HG03139 (cell line): Measurements from ENCODE around the gene ANKLE1.

Experiments
- ATAC-seq: cut with Tn5 transposase; IDR thresholded peaks from one replicate; pipeline ENCODE4 v1.9.1; 2021; ENCODE audit not compliant: unreplicated experiment

Gene ANKLE1, protein sequence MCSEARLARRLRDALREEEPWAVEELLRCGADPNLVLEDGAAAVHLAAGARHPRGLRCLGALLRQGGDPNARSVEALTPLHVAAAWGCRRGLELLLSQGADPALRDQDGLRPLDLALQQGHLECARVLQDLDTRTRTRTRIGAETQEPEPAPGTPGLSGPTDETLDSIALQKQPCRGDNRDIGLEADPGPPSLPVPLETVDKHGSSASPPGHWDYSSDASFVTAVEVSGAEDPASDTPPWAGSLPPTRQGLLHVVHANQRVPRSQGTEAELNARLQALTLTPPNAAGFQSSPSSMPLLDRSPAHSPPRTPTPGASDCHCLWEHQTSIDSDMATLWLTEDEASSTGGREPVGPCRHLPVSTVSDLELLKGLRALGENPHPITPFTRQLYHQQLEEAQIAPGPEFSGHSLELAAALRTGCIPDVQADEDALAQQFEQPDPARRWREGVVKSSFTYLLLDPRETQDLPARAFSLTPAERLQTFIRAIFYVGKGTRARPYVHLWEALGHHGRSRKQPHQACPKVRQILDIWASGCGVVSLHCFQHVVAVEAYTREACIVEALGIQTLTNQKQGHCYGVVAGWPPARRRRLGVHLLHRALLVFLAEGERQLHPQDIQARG

GRCh38 chr19:17281391-17282304 lies at the start of gene ANKLE1:
Gene ANKLE1 (plus strand): TSS chr19:17281901. CDS start chr19:17281921, 20 bp downstream.
- ATAC-seq, result no peak

- no peak for ATAC-seq
Observed at GRCh38 chr19:17232258-17232657, 49.4 kb upstream of the ANKLE1 start.

- ATAC-seq, result no peak
Observed at GRCh38 chr19:17234911-17235299, 46.8 kb upstream of the ANKLE1 start.

DNA sequence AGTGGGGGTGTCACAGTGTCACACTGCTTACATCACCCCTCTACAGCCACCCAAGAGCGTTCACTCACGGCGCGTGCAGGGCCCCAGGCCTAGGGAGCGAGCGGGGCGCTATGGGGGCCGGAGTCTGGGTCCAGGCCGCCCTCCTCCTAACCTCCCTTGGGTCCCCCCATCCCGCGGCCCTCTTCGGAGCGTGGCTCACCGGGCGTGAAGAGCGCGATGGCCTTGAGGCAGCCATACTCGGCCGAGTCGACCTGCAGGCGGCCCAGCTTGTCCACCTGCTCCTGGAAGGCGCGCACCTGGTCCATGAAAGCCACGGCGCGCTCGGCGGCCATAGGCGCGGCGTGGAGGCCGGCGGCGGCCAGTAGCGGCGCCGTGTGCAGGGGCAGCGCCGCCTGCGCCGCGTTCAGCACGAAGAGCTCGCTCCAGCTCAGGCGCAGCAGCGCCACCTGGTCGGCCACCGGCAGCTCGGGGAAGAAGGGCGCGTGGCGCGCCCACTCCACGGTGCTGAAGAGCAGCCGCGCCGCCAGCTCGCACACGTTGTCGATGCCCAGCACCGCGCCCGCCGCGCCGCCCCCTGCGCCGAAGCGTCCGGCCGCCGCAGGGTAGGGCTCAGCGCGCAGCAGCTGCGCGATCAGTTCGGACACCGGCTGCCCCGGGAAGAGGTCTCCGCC lies 46.3 kb upstream of the ANKLE1 start:
- ATAC-seq, result no peak

GRCh38 chr19:17235971-17236777 lies 45.5 kb upstream of the ANKLE1 start:
- ATAC-seq, result no peak

DNA sequence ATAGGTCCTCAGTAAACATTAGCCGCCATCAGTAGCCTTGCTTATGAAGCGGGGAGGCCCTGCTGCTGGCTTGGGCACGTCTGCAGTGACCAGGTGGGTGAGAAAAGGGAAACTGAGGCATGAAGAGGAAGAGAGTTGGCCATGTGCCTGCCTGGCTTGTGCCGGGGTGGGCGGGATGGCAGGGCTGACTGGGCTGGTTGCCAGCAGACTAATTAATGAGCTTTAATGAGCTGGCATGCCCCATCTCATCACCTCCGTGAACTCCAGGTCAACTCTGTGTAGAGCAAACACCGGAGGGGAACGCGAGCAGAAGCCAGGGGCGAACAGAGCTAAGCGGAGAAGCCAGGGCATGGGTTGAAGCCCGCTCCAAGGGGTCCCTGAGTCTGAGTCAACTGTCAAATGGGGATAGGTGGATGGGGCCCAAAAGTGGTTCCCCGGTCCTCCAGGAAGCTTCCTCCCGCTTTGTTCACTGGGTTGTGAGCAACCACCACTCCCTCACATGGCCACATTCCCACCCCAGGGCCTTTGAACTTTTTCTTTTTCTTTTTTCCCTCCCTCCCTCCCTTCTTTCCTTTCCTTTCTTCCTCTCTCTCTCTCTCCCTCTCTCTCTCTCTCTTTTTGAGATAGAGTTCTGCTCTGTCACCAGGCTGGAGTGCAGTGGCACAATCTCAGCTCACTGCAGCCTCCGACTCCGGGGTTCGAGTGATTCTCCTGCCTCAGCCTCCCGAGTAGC lies 44.7 kb upstream of the ANKLE1 start:
- ATAC-seq, result no peak

GRCh38 chr19:17237747-17238706 lies 43.7 kb upstream of the ANKLE1 start:
- ATAC-seq, result no peak

- ATAC-seq, result no peak
Observed at GRCh38 chr19:17240062-17240752, 41.5 kb upstream of the ANKLE1 start.

- no peak for ATAC-seq
Observed at GRCh38 chr19:17240826-17241399, 40.8 kb upstream of the ANKLE1 start.

DNA sequence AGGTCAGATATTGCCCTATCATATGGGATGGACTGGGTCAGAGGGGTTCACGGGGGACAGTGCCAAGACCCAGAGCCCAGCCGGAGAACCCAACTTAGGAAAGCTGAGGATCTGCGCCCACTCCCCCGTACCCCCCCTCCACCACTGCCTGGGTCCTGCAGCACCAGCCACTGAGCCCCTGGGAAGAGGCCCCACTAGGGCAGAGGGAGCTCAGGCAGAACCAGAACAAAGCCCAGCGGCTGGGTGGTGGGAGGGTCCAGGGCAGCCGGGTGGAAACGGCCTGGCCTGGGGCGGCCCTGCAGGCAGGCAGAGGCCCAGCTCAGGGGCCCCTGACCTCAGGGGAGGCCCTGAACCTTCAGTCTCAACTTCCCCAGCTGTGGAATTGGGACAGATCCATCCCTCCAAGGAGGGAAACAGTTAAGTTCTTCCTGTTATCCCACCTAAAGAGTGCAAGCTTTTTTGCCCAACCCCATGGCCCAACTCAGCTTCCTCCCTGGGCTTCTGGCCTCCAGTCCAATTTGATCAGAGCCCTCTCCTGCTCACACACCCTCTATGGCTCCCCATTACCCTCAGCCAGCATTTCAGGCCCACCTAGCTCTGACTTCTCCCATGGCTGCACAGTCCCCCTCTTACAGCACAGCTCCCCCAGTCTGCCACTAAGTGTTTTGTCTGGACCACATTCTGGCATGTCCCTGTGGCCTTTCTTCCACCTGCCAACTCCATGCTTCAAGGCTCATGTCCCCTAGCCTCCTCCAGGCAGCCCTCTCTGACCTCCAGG lies 39.1 kb upstream of the ANKLE1 start:
- ATAC-seq, result no peak

- ATAC-seq, result no peak
Observed at GRCh38 chr19:17243211-17243829, 38.4 kb upstream of the ANKLE1 start.

- no peak for ATAC-seq
Observed at GRCh38 chr19:17243830-17244617, 37.7 kb upstream of the ANKLE1 start.

DNA sequence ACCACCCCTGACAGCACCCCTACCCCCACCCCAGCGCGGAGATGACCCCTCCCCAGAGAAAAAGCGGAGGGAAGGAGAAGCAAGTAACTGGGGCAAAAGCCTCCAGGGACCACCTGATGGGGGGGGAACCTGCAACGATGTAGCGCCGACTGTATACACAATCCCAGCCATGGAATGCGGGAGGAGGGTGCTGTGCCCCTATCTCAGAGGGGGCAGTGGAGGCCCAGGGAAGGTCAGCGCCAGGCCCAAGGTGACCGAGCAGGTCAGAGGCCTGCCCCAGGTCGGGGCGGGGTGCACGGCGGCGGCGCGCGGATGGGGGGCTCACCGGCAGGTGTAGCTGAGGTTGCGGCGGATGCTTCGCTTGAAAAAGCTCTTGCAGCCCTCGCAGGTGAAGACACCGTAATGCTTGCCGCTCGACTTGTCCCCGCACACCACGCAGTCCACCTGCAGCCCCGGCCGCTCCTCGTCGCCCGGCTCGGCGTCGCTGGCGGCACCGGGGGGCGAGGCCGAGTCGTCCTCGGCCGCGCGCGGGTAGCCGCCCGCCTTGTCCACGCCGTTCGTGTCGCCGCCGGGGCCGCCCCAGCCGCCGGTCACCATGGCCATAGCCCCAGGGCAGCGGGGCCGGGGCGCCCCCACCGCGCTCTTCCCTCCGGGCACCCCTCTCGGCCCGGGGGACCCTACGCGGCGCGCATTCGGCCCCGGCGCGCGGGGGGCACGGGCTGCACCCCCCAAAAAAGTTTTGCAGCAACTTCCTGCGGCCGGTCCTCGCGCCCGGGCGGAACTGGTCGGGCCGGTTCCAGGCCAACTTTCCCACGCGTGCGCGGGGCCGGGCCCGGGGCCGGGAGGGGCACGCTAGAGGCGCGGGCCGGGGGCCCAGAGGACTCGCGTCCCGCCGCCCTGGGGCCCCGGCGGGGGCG lies 36.8 kb upstream of the ANKLE1 start:
- no peak for ATAC-seq

- no peak for ATAC-seq
Observed at GRCh38 chr19:17245535-17245984, 36.1 kb upstream of the ANKLE1 start, which contains the start of gene NR2F6. Gene NR2F6 (minus strand): TSS chr19:17245919. CDS start chr19:17245220, 699 bp downstream.
